Measurements from ENCODE around the gene AP1M1.
A peak's percentile ranks its signal among the peaks of the same experiment; 100 is the strongest.
"Not testable (repeated sequence)": the region's sequence is repeated elsewhere in the genome, so short reads cannot be mapped to it uniquely, and the experiment has no call there.

AP1M1 gene

GRCh38 chr19:16164222-16164890 is 33.4 kb upstream of the AP1M1 start:
- Histone ChIP-seq H3K4me3 (ENCODE audit: low read depth, low read length) (no peak overlapping the region), H3K27me3 (replicated peaks) (no peaks in the 10 kb centered on the region), H3K27ac (no peak overlapping the region), H3K36me3 (replicated peaks) (no peaks in the 10 kb centered on the region)
- TF ChIP-seq CTCF (IDR thresholded peaks at IDR 0.05; ENCODE audit: low read depth, low read length, missing control alignments) = no peak
- in situ Hi-C loops (cut with HindIII; ENCODE audit: low pct_ligation_motif_present, low sequenced_read_pairs) = no loop called here
- DNase-seq = no peak

- in situ Hi-C loops (cut with HindIII; ENCODE audit: low pct_ligation_motif_present, low sequenced_read_pairs) = no loop called here
- Histone ChIP-seq H3K27ac (no peak overlapping the region), H3K27me3 (replicated peaks) (no peaks in the 10 kb centered on the region), H3K36me3 (replicated peaks) (no peaks in the 10 kb centered on the region), H3K4me3 (ENCODE audit: low read depth, low read length) (no peak overlapping the region)
- TF ChIP-seq CTCF (IDR thresholded peaks at IDR 0.05; ENCODE audit: low read depth, low read length, missing control alignments) = no peak
- DNase-seq = no peak
Measured at GRCh38 chr19:16166417-16166816, 31.3 kb upstream of the AP1M1 start.

- in situ Hi-C loops (cut with HindIII; ENCODE audit: low pct_ligation_motif_present, low sequenced_read_pairs) = no loop called here
- TF ChIP-seq CTCF (IDR thresholded peaks at IDR 0.05; ENCODE audit: low read depth, low read length, missing control alignments) = no peak
- DNase-seq = no peak
- Histone ChIP-seq H3K27me3 (replicated peaks) (no peaks in the 10 kb centered on the region), H3K4me3 (ENCODE audit: low read depth, low read length) (no peak overlapping the region), H3K36me3 (replicated peaks) (no peaks in the 10 kb centered on the region), H3K27ac (no peak overlapping the region)
Measured at GRCh38 chr19:16167055-16167454, 30.7 kb upstream of the AP1M1 start.

- Histone ChIP-seq H3K4me3 (ENCODE audit: low read depth, low read length) (no peak overlapping the region), H3K27ac (no peak overlapping the region), H3K27me3 (replicated peaks) (no peaks in the 10 kb centered on the region), H3K36me3 (replicated peaks) (no peaks in the 10 kb centered on the region)
- in situ Hi-C loops (cut with HindIII; ENCODE audit: low pct_ligation_motif_present, low sequenced_read_pairs) = no loop called here
- DNase-seq = peak; percentile 54
- TF ChIP-seq CTCF (IDR thresholded peaks at IDR 0.05; ENCODE audit: low read depth, low read length, missing control alignments) = no peak
Measured at GRCh38 chr19:16168465-16169081, 29.1 kb upstream of the AP1M1 start.

- no peak overlapping the region for H3K4me3 ChIP-seq (ENCODE audit: low read depth, low read length)
- DNase-seq = no peak
- in situ Hi-C loops (cut with HindIII; ENCODE audit: low pct_ligation_motif_present, low sequenced_read_pairs) = no loop called here
- no peak overlapping the region for H3K27ac ChIP-seq
- H3K27me3 ChIP-seq (replicated peaks) = no peaks in the 10 kb centered on the region
- TF ChIP-seq CTCF (IDR thresholded peaks at IDR 0.05; ENCODE audit: low read depth, low read length, missing control alignments) = no peak
- H3K36me3 ChIP-seq (replicated peaks) = no peaks in the 10 kb centered on the region
Measured at GRCh38 chr19:16170134-16170533, 27.6 kb upstream of the AP1M1 start.

GRCh38 chr19:16175954-16176353 is 21.8 kb upstream of the AP1M1 start:
- TF ChIP-seq CTCF (IDR thresholded peaks at IDR 0.05; ENCODE audit: low read depth, low read length, missing control alignments) = no peak
- no peak overlapping the region for H3K4me3 ChIP-seq (ENCODE audit: low read depth, low read length)
- in situ Hi-C loops (cut with HindIII; ENCODE audit: low pct_ligation_motif_present, low sequenced_read_pairs) = no loop called here
- H3K27ac ChIP-seq = no peak overlapping the region
- H3K27me3 ChIP-seq (replicated peaks) = no peaks in the 10 kb centered on the region
- no peaks in the 10 kb centered on the region for H3K36me3 ChIP-seq (replicated peaks)
- no peak for DNase-seq

GRCh38 chr19:16178866-16179265 is 18.8 kb upstream of the AP1M1 start:
- H3K4me3 ChIP-seq (ENCODE audit: low read depth, low read length); DNase-seq; H3K27me3 ChIP-seq (replicated peaks); H3K36me3 ChIP-seq (replicated peaks); H3K27ac ChIP-seq; in situ Hi-C loops (cut with HindIII; ENCODE audit: low pct_ligation_motif_present, low sequenced_read_pairs): not testable (repeated sequence)
